Lung (tissue), 12 donors: ENCODE results near the gene TMEM86B. TPM values are rescaled to one million over a fixed set of nuclear protein-coding genes. Genes with fewer than 3 reads are reported as not detected.

Experiments
- ATAC-seq: fragments of 200-7000 bp; cut with Tn5 transposase; one replicate; pipeline ENCODE4 v1.9.1; 2020; ENCODE audit warnings: moderate number of reproducible peaks; ENCODE audit not compliant: insufficient read depth, low FRiP score
- DNase-seq, 3 donors: peaks; one replicate each; pipeline ENCODE4 v3.0.0-alpha.2; 2013 to 2017
- H3K27ac ChIP-seq, 2 donors: one replicate each; pipeline ENCODE4 v1.5.1; 2013; ENCODE audit warnings: mild to moderate bottlenecking in 2 of 2, moderate library complexity in 2 of 2, control low read depth in 1 of 2, inconsistent platforms in 1 of 2, low read depth in 1 of 2, low read length in 1 of 2
- H3K27me3 ChIP-seq, 3 donors: one replicate each; pipeline ENCODE4 v1.5.1; 2013; ENCODE audit warnings: low read length in 2 of 3; ENCODE audit not compliant: control insufficient read depth in 3 of 3, insufficient read depth in 3 of 3
- H3K36me3 ChIP-seq, 4 donors: one replicate each; pipeline ENCODE4 v1.5.1; 2013; ENCODE audit warnings: low read length in 4 of 4, mild to moderate bottlenecking in 1 of 4, moderate library complexity in 1 of 4; ENCODE audit not compliant: control insufficient read depth in 4 of 4, insufficient read depth in 4 of 4
- H3K4me1 ChIP-seq, 5 donors: one replicate each; pipeline ENCODE4 v1.5.1; 2013; ENCODE audit warnings: low read length in 5 of 5, mild to moderate bottlenecking in 2 of 5, moderate library complexity in 1 of 5; ENCODE audit not compliant: control insufficient read depth in 5 of 5, insufficient read depth in 5 of 5
- H3K4me3 ChIP-seq: one replicate; pipeline ENCODE4 v1.5.1; 2013; ENCODE audit warnings: mild to moderate bottlenecking, control low read depth, moderate library complexity
- H3K9ac ChIP-seq, 2 donors: one replicate each; pipeline ENCODE4 v1.5.1; 2013; ENCODE audit warnings: low read length in 2 of 2, control low read depth in 1 of 2; ENCODE audit not compliant: insufficient read depth in 1 of 2
- H3K9me3 ChIP-seq, 4 donors: one replicate each; pipeline ENCODE4 v1.5.1; 2013; ENCODE audit warnings: low read length in 3 of 4, mild to moderate bottlenecking in 1 of 4, moderate library complexity in 1 of 4; ENCODE audit not compliant: control insufficient read depth in 4 of 4, insufficient read depth in 3 of 4
- WGBS, 2 donors: extraction: QIAGEN DNeasy Blood & Tissue Kit; methylation state at CpG; one replicate each; pipeline ENCODE4 v1.1.7; 2013; 5-methylcytosine and 5-hydroxymethylcytosine counted together
- polyA plus RNA-seq, 2 donors: library from polyadenylated mRNA; stranded (reverse); fragments of 200-250 nt; gene quantifications; one replicate each; pipeline ENCODE4 v1.2.1, GENCODE V29; 2013
- total RNA-seq, 2 donors: library from RNA; depleted of rRNA in 1 of 2; stranded (reverse); fragments of >200 nt in 1 of 2; gene quantifications; one replicate each; pipeline ENCODE4 v1.2.1, GENCODE V29; 2014 to 2021
- TF ChIP-seq, protein P1 (sequence below): IDR thresholded peaks from 2 replicates; pipeline ENCODE4 v1.5.1; 2012; ENCODE audit warnings: mild to moderate bottlenecking; ENCODE audit errors: control extremely low read depth, extremely low read depth
- donor health status: control.
- donor health status: control.
- donor health status: Bipolar disorder and iron deficiency.
- donor health status: healthy.
- donor health status: DM: yes; HTN: yes; CAD: no.

The TMEM86B gene
- total and polyA plus RNA-seq, 4 donors = 1.8 to 5.3 (median 4.3) TPM

DNA sequence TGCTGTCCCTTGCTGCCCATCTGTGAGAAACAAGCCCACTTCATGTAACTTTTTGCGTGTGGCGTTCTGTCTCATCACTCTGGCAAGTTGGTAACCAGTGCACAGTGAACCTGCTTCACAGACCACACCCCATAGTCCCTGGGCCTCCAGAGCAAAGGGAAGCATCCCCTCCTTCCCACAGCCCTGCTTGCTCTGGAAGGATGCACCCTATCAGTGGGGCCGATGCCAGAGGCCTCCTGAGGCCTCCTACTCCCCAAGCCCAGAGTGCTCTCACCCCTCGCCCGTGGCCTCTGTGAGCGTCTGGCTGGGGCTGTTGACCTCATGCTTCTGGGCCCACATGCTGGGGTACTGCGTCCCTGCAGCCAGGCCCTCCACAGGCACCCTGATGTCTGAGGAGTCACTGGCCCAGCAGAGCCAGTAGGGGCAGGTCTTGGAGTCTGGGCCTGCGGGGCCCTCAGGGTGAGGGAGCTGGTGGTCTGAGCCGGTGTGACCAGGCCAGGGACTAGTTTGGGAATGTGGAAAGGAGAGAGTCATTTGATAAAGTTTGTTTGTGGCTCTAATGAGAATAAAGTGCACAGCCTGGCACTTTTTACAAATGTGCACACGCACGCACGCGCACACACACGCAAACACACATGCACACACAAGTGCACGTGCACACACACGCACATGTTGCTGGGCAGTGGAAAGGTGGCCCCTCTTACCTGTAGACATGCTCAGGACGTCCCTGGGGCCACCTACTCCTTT lies 5.1 kb downstream of the TMEM86B start:
- Histone ChIP-seq H3K9ac (no peak overlapping the region), H3K27ac (no peak overlapping the region), H3K27me3 (no peaks in the 10 kb centered on the region), H3K36me3 (peaks cover 0 to 25% (median 0%) of the 10 kb centered on the region in 4 donors), H3K4me1 (no peaks in the 10 kb centered on the region), H3K4me3 (no peak overlapping the region), H3K9me3 (peaks cover 0 to 3% (median 0%) of the 10 kb centered on the region in 4 donors)
- ATAC-seq (no peak), DNase-seq (no peak)
- TF ChIP-seq, protein P1, sequence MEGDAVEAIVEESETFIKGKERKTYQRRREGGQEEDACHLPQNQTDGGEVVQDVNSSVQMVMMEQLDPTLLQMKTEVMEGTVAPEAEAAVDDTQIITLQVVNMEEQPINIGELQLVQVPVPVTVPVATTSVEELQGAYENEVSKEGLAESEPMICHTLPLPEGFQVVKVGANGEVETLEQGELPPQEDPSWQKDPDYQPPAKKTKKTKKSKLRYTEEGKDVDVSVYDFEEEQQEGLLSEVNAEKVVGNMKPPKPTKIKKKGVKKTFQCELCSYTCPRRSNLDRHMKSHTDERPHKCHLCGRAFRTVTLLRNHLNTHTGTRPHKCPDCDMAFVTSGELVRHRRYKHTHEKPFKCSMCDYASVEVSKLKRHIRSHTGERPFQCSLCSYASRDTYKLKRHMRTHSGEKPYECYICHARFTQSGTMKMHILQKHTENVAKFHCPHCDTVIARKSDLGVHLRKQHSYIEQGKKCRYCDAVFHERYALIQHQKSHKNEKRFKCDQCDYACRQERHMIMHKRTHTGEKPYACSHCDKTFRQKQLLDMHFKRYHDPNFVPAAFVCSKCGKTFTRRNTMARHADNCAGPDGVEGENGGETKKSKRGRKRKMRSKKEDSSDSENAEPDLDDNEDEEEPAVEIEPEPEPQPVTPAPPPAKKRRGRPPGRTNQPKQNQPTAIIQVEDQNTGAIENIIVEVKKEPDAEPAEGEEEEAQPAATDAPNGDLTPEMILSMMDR = no peak
- WGBS, 2 donors = 89 to 91% methylated on average over 17 of the region's 17 CpGs

DNA sequence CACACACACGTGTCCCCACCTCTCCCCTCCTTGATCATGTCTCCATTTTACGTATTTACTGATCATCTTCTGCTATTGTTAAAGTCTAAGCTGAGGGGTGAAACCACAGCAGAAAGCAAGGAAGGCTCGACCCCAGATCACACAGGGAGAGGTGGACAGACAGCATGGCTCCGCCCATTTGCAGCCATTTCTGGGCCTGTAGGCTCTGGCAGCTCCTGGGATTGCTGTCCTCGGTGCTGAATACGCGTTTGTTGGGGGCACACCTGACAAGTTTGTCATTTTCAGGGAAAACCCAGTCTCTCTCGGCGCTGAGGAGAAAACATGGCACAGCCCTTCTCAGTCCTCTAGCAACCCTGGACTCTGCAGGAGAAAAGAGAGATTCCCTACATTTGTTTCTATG lies 8.0 kb downstream of the TMEM86B start:
- Histone ChIP-seq H3K4me1 (peaks cover 0 to 11% (median 4%) of the 10 kb centered on the region in 5 donors), H3K36me3 (peaks cover 0 to 4% (median 0%) of the 10 kb centered on the region in 4 donors), H3K27ac (no peak overlapping the region), H3K27me3 (no peaks in the 10 kb centered on the region), H3K9ac (no peak overlapping the region), H3K4me3 (no peak overlapping the region), H3K9me3 (peaks cover 0 to 3% (median 0%) of the 10 kb centered on the region in 4 donors)
- DNase-seq (no peak), ATAC-seq (no peak)
- TF ChIP-seq, protein P1 = no peak
- WGBS, 2 donors = 78 to 82% methylated on average over 9 of the region's 9 CpGs

DNA sequence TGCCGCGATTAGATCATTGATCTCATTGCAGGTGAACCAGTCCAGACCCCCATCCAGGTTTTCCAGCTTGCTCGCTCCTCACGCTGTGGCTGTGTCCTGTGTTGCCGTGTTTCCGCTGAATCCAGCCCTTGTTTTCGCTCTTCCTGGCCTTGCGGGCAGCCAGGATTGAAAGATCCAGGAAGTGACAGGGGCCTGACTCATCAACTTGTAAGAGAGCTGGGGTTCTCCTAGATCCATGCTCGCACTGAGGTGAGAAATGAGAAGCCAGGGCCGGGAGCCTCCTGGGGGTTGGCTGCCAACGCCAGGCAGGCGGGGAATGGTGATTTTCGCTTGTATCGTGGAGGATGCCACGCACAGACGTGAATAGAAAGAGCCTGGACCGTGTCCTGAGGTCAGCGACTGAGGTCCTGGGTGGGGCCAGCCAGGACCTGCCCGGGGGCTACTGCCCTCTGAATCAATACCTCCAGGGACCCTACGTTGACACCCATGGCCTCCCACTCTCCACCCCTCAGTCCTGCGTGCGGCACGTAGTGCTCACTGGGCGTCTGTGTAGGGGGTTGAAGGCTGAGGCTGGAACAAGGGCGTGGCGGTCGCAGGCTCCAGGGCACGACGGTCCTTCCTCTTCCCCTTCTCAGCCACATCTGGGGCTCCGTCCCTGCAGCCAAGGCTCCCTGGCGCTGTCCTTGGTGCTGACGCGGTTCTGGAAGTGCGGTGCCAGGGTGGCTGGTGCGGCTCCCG lies 11.9 kb downstream of the TMEM86B start:
- TF ChIP-seq, protein P1 = no peak
- Histone ChIP-seq H3K27me3 (no peaks in the 10 kb centered on the region), H3K9ac (no peak overlapping the region), H3K4me1 (peaks cover 0 to 11% (median 4%) of the 10 kb centered on the region in 5 donors), H3K27ac (peak overlapping the region in 1 of 2 donors; percentile 64), H3K4me3 (peak overlapping the region; percentile 41), H3K36me3 (no peaks in the 10 kb centered on the region), H3K9me3 (peaks cover 0 to 11% (median 3%) of the 10 kb centered on the region in 4 donors)
- 5 to 6% methylated on average over 35 to 36 of the region's 36 CpGs for WGBS, 2 donors
- DNase-seq = peak; percentile 74 to 78 (median 75)
- peak; percentile 86 for ATAC-seq
